Panc1 (cell line): ENCODE data around the gene PPP1R16B. TPM values are rescaled to one million over a fixed set of nuclear protein-coding genes. Genes with fewer than 3 reads are reported as not detected.

Experiments
- ATAC-seq: fragments of 200-7000 bp; cut with Tn5 transposase; 2 replicates; pipeline ENCODE4 v1.9.1; 2020; ENCODE audit warnings: mild to moderate bottlenecking, moderate library complexity
- BruUV-seq: library from RNA; stranded (reverse); fragments of 400-500 nt; replicated peaks from 2 replicates; lab custom pipeline; 2021; lab: Mats Ljungman, UMichigan
- CTCF ChIA-PET: fragments of 300-600 bp; sonication (Branson Sonifier 250); formaldehyde crosslinking; loops from one replicate; lab custom pipeline; 2022; ENCODE audit warnings: antibody characterized with exemption; lab: Charles Lee
- POLR2A ChIA-PET: fragments of 300-600 bp; sonication (Branson Sonifier 250); formaldehyde crosslinking; loops from one replicate; lab custom pipeline; 2022; ENCODE audit warnings: antibody characterized with exemption; lab: Charles Lee
- DNase-seq: peaks from one replicate; pipeline ENCODE4 v3.0.0-alpha.2; 2010; ENCODE audit warnings: low read depth, low spot score
- H3K27ac ChIP-seq: 2 replicates; pipeline ENCODE4 v1.5.1; 2011; ENCODE audit warnings: mild to moderate bottlenecking, low read length, inconsistent platforms
- H3K27me3 ChIP-seq: fragments of 200-500 bp; sonication (Bioruptor generic); 2 replicates; pipeline ENCODE4 v1.6.0; 2014; ENCODE audit warnings: low read length, inconsistent platforms; ENCODE audit not compliant: control insufficient read depth, insufficient read depth
- H3K36me3 ChIP-seq: fragments of 200-500 bp; sonication (Bioruptor generic); 2 replicates; pipeline ENCODE4 v1.5.1; 2014; ENCODE audit warnings: inconsistent platforms, mild to moderate bottlenecking, low read length, moderate library complexity; ENCODE audit not compliant: control insufficient read depth, insufficient read depth
- H3K4me1 ChIP-seq: 2 replicates; pipeline ENCODE4 v1.5.1; 2011; ENCODE audit warnings: inconsistent platforms, mild to moderate bottlenecking, low read length, moderate library complexity; ENCODE audit not compliant: control insufficient read depth, insufficient read depth
- H3K4me3 ChIP-seq, 2 experiments: 2 replicates each; pipeline ENCODE4 v1.5.1; 2011 to 2012; ENCODE audit warnings: low read depth in 2 of 2, low read length in 2 of 2, mild to moderate bottlenecking in 2 of 2, inconsistent platforms in 1 of 2, moderate library complexity in 1 of 2
- H3K9me3 ChIP-seq: fragments of 200-500 bp; sonication (Bioruptor generic); 2 replicates; pipeline ENCODE4 v1.5.1; 2014; ENCODE audit warnings: low read depth, mild to moderate bottlenecking, inconsistent platforms, low read length, moderate library complexity; ENCODE audit not compliant: control insufficient read depth, insufficient read depth
- CTCF ChIP-seq: fragments of 450-650 bp; IDR thresholded peaks from 2 replicates; pipeline ENCODE4 v1.5.1; 2017; ENCODE audit warnings: mild to moderate bottlenecking
- POLR2AphosphoS5 ChIP-seq: IDR thresholded peaks from 2 replicates; pipeline ENCODE4 v1.6.1; 2012; ENCODE audit warnings: mild to moderate bottlenecking, low read depth, low read length, moderate library complexity
- REST ChIP-seq, 2 experiments: IDR thresholded peaks; 2 replicates each; pipeline ENCODE4 v1.6.1; 2011 to 2012; ENCODE audit warnings: low read depth in 2 of 2, control low read depth in 1 of 2, low read length in 1 of 2, mild to moderate bottlenecking in 1 of 2, moderate library complexity in 1 of 2; ENCODE audit not compliant: insufficient read depth in 1 of 2
- SIN3A ChIP-seq: IDR thresholded peaks from 2 replicates; pipeline ENCODE4 v1.6.1; 2012; ENCODE audit warnings: low read depth, mild to moderate bottlenecking, low read length, moderate library complexity, borderline replicate concordance; ENCODE audit not compliant: insufficient read depth
- TCF7L2 ChIP-seq: IDR thresholded peaks from 2 replicates; pipeline ENCODE4 v1.6.1; 2011; ENCODE audit warnings: mild to moderate bottlenecking, low read depth, low read length, inconsistent platforms
- in situ Hi-C: cut with HindIII; loops from 2 replicates; pipeline ENCODE4 v1.10.0; 2016; ENCODE audit warnings: low sequenced_read_pairs, low pct_unique_long_range_greater_than_20kb
- intact Hi-C: fragments of 100-400 bp; cut with micrococcal nuclease; formaldehyde crosslinking; loops from one replicate; pipeline ENCODE4 v1.10.0; 2022; ENCODE audit not compliant: unreplicated experiment
- total RNA-seq: library from RNA; stranded (reverse); gene quantifications from one replicate; pipeline ENCODE4 v1.2.1, GENCODE V29; 2021; ENCODE audit not compliant: unreplicated experiment

PPP1R16B gene
- total RNA-seq, 1 experiment from 2014 or later: 0.92 TPM

- in situ Hi-C loops: no loop called here
Measured at GRCh38 chr20:38920851-38921250, 115.4 kb downstream of the PPP1R16B start.

GRCh38 chr20:38924718-38925117 is 119.2 kb downstream of the PPP1R16B start:
- no peaks in the 10 kb centered on the region for H3K9me3 ChIP-seq
- H3K4me3 ChIP-seq: no peak overlapping the region
- H3K4me1 ChIP-seq: peaks cover 10% of the 10 kb centered on the region
- ChIA-PET CTCF (no interaction called here), POLR2A (interaction anchor here (0.7 kb wide), 1 partner anchor 1963 kb away, joined by 6 read pairs; no protein-coding TSS in a partner anchor)
- ATAC-seq: no peak
- no peak for DNase-seq
- intact Hi-C loops: no loop called here
- in situ Hi-C loops: no loop called here
- 0 out of 2 replicates have a peak, but pooled peaks cover 2% of the 10 kb centered on the region for H3K27me3 ChIP-seq
- H3K36me3 ChIP-seq: no peaks in the 10 kb centered on the region; the same call in 1 of the 2 replicates
- no TSS peak for BruUV-seq
- TF ChIP-seq CTCF: no peak
- no peak for TF ChIP-seq TCF7L2
- no peak for TF ChIP-seq REST (IDR thresholded peaks at IDR 0.05; ENCODE audit: insufficient read depth in 1 of 2, low read depth in 2 of 2, low read length in 1 of 2)
- no peak for TF ChIP-seq POLR2AphosphoS5
- no peak for TF ChIP-seq SIN3A
- no peak overlapping the region for H3K27ac ChIP-seq

More at GRCh38 chr20:38920851-38921250, 115.4 kb downstream of the PPP1R16B start:
- TF ChIP-seq CTCF (no peak), POLR2AphosphoS5 (no peak)
- Histone ChIP-seq H3K36me3 (no peaks in the 10 kb centered on the region), H3K27me3 (0 out of 2 replicates have a peak, but pooled peaks cover 2% of the 10 kb centered on the region), H3K4me1 (no peaks in the 10 kb centered on the region), H3K27ac (no peak overlapping the region), H3K9me3 (no peaks in the 10 kb centered on the region), H3K4me3 (no peak overlapping the region)
- no peak for DNase-seq
- intact Hi-C loops: no loop called here
- ChIA-PET POLR2A (no interaction called here), CTCF (no interaction called here)
- BruUV-seq: no TSS peak
- ATAC-seq: no peak
